Vagina (tissue), 2 donors: ENCODE measurements around the gene CELF1. TPM values are rescaled to one million over a fixed set of nuclear protein-coding genes. Genes with fewer than 3 reads are reported as not detected.

Experiments
- DNase-seq, 2 donors: peaks; one replicate each; pipeline ENCODE4 v3.0.0-alpha.2; 2017; ENCODE audit errors: extremely low spot score in 2 of 2
- H3K27ac ChIP-seq: fragments of 200-600 bp; sonication (generic); one replicate; pipeline ENCODE4 v1.5.1; 2019
- H3K27me3 ChIP-seq: fragments of 200-600 bp; sonication (generic); one replicate; pipeline ENCODE4 v1.5.1; 2019
- H3K36me3 ChIP-seq, 2 donors: fragments of 200-600 bp; sonication (generic); one replicate each; pipeline ENCODE4 v1.5.1; 2017 to 2019
- H3K4me1 ChIP-seq: fragments of 200-600 bp; sonication (generic); one replicate; pipeline ENCODE4 v1.5.1; 2019
- H3K4me3 ChIP-seq, 2 donors: fragments of 200-600 bp; sonication (generic); 1 replicate in 1 of 2; 2 replicates in 1 of 2; pipeline ENCODE4 v1.5.1; 2016 to 2019
- H3K9me3 ChIP-seq: fragments of 200-600 bp; sonication (generic); one replicate; pipeline ENCODE4 v1.5.1; 2019
- POLR2A ChIP-seq, 2 donors: fragments of 450-650 bp; IDR thresholded peaks; one replicate each; pipeline ENCODE4 v1.6.1; 2017; ENCODE audit warnings: antibody characterized with exemption in 2 of 2, mild to moderate bottlenecking in 2 of 2, moderate library complexity in 2 of 2
- POLR2AphosphoS5 ChIP-seq, 2 donors: sonication (generic); formaldehyde crosslinking; IDR thresholded peaks; one replicate each; pipeline ENCODE4 v1.9.0; 2017; ENCODE audit warnings: antibody characterized with exemption in 2 of 2, mild to moderate bottlenecking in 2 of 2, low read depth in 1 of 2; ENCODE audit not compliant: insufficient read depth in 1 of 2
- intact Hi-C: fragments of 100-400 bp; cut with DNase I; formaldehyde crosslinking; loops from one replicate; pipeline ENCODE4 v1.15.1; 2023
- total RNA-seq: library from RNA; depleted of rRNA; stranded (reverse); fragments of >200 nt; gene quantifications from one replicate; pipeline ENCODE4 v1.2.3, GENCODE V29; 2016
- TF ChIP-seq, protein P1 (sequence below), 3 experiments: fragments of 450-650 bp in 2 of 3; fragments of 200-600 bp in 1 of 3; sonication (generic) in 1 of 3; IDR thresholded peaks; one replicate each; pipeline ENCODE4 v1.5.1; 2017 to 2019; ENCODE audit warnings: antibody characterized with exemption in 3 of 3, mild to moderate bottlenecking in 2 of 3, moderate library complexity in 2 of 3

The CELF1 gene
- total RNA-seq, 1 donor from 2014 or later = 100 TPM

- H3K9me3 ChIP-seq = no peaks in the 10 kb centered on the region
- H3K4me3 ChIP-seq = no peak overlapping the region
- TF ChIP-seq POLR2A (IDR thresholded peaks at IDR 0.05) = no peak
- no peak for TF ChIP-seq POLR2AphosphoS5 (IDR thresholded peaks at IDR 0.05; ENCODE audit: insufficient read depth in 1 of 2, low read depth in 1 of 2)
- TF ChIP-seq, protein P1, sequence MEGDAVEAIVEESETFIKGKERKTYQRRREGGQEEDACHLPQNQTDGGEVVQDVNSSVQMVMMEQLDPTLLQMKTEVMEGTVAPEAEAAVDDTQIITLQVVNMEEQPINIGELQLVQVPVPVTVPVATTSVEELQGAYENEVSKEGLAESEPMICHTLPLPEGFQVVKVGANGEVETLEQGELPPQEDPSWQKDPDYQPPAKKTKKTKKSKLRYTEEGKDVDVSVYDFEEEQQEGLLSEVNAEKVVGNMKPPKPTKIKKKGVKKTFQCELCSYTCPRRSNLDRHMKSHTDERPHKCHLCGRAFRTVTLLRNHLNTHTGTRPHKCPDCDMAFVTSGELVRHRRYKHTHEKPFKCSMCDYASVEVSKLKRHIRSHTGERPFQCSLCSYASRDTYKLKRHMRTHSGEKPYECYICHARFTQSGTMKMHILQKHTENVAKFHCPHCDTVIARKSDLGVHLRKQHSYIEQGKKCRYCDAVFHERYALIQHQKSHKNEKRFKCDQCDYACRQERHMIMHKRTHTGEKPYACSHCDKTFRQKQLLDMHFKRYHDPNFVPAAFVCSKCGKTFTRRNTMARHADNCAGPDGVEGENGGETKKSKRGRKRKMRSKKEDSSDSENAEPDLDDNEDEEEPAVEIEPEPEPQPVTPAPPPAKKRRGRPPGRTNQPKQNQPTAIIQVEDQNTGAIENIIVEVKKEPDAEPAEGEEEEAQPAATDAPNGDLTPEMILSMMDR (IDR thresholded peaks at IDR 0.05) = no peak
- intact Hi-C loops = no loop called here
- H3K27me3 ChIP-seq = no peaks in the 10 kb centered on the region
- DNase-seq = no peak
- no peaks in the 10 kb centered on the region for H3K36me3 ChIP-seq
- H3K4me1 ChIP-seq = peaks cover 85% of the 10 kb centered on the region
- no peak overlapping the region for H3K27ac ChIP-seq
Observed at GRCh38 chr11:47499614-47500013, 53.3 kb downstream of the CELF1 start.

GRCh38 chr11:47499161-47499560, 53.8 kb downstream of the CELF1 start:
- Histone ChIP-seq H3K4me3 (no peak overlapping the region), H3K36me3 (no peaks in the 10 kb centered on the region), H3K4me1 (peaks cover 90% of the 10 kb centered on the region), H3K27ac (no peak overlapping the region), H3K27me3 (no peaks in the 10 kb centered on the region), H3K9me3 (no peaks in the 10 kb centered on the region)
- intact Hi-C loops = no loop called here
- TF ChIP-seq POLR2AphosphoS5 (IDR thresholded peaks at IDR 0.05; ENCODE audit: insufficient read depth in 1 of 2, low read depth in 1 of 2) (no peak), POLR2A (IDR thresholded peaks at IDR 0.05) (no peak)
- TF ChIP-seq, protein P1 (IDR thresholded peaks at IDR 0.05) = no peak
- DNase-seq = no peak

- no peak for DNase-seq
- intact Hi-C loops = no loop called here
- no peaks in the 10 kb centered on the region for H3K27me3 ChIP-seq
- no peak overlapping the region for H3K4me3 ChIP-seq
- H3K4me1 ChIP-seq = peaks cover 92% of the 10 kb centered on the region
- no peaks in the 10 kb centered on the region for H3K36me3 ChIP-seq
- no peak overlapping the region for H3K27ac ChIP-seq
- no peaks in the 10 kb centered on the region for H3K9me3 ChIP-seq
- TF ChIP-seq, protein P1 (IDR thresholded peaks at IDR 0.05) = no peak
- TF ChIP-seq POLR2A (IDR thresholded peaks at IDR 0.05) (no peak), POLR2AphosphoS5 (IDR thresholded peaks at IDR 0.05; ENCODE audit: insufficient read depth in 1 of 2, low read depth in 1 of 2) (no peak)
Observed at GRCh38 chr11:47498584-47499152, 54.3 kb downstream of the CELF1 start.

DNA sequence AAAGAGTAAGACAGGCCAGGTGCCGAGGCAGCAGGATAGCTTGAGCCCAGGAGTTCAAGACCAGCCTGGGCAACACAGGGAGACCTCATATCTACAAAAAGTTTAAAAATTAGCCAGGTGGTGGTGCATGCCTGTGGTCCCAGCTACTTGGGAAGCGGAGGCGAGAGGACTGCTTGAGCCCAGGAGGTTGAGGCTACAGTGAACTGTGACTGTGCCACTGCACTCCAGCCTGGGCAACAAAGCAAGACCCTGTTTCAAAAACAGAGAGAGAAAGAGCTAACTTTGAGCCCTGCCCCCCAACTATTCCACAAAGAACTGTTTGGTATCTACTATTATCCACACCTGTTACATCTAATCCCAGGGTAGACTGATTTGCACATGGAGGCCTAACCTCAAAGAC, 54.8 kb downstream of the CELF1 start:
- no peak overlapping the region for H3K4me3 ChIP-seq
- TF ChIP-seq, protein P1 (IDR thresholded peaks at IDR 0.05) = no peak
- no peak for TF ChIP-seq POLR2AphosphoS5 (IDR thresholded peaks at IDR 0.05; ENCODE audit: insufficient read depth in 1 of 2, low read depth in 1 of 2)
- no peak for TF ChIP-seq POLR2A (IDR thresholded peaks at IDR 0.05)
- no peaks in the 10 kb centered on the region for H3K9me3 ChIP-seq
- H3K36me3 ChIP-seq = no peaks in the 10 kb centered on the region
- H3K4me1 ChIP-seq = peaks cover 87% of the 10 kb centered on the region
- H3K27me3 ChIP-seq = no peaks in the 10 kb centered on the region
- DNase-seq = no peak
- no peak overlapping the region for H3K27ac ChIP-seq
- intact Hi-C loops = no loop called here

- TF ChIP-seq POLR2A (IDR thresholded peaks at IDR 0.05) (no peak), POLR2AphosphoS5 (IDR thresholded peaks at IDR 0.05; ENCODE audit: insufficient read depth in 1 of 2, low read depth in 1 of 2) (no peak)
- TF ChIP-seq, protein P1 (IDR thresholded peaks at IDR 0.05) = no peak
- Histone ChIP-seq H3K9me3 (no peaks in the 10 kb centered on the region), H3K4me3 (no peak overlapping the region), H3K27ac (no peak overlapping the region), H3K27me3 (no peaks in the 10 kb centered on the region), H3K4me1 (peaks cover 75% of the 10 kb centered on the region), H3K36me3 (no peaks in the 10 kb centered on the region)
- intact Hi-C loops = no loop called here
- DNase-seq = no peak
Observed at GRCh38 chr11:47496808-47497207, 56.1 kb downstream of the CELF1 start.
